GM19455 (cell line): ENCODE results near the gene CRB1.
A peak's percentile ranks its signal among the peaks of the same experiment; 100 is the strongest.
"Not testable (repeated sequence)": the region's sequence is repeated elsewhere in the genome, so short reads cannot be mapped to it uniquely, and the experiment has no call there.

Experiments used
- ATAC-seq: cut with Tn5 transposase; IDR thresholded peaks from one replicate; pipeline ENCODE4 v1.9.1; 2021; ENCODE audit not compliant: unreplicated experiment

CRB1 gene

GRCh38 chr1:197397895-197398294 lies 129.8 kb downstream of the CRB1 start:
- ATAC-seq = no peak

GRCh38 chr1:197399755-197400521 lies 131.9 kb downstream of the CRB1 start:
- ATAC-seq = peak; percentile 83

GRCh38 chr1:197400522-197400902 lies 132.5 kb downstream of the CRB1 start:
- ATAC-seq = no peak

GRCh38 chr1:197402189-197402588 lies 134.1 kb downstream of the CRB1 start:
- no peak for ATAC-seq

GRCh38 chr1:197404774-197405173 lies 136.7 kb downstream of the CRB1 start:
- not testable (repeated sequence) for ATAC-seq

GRCh38 chr1:197405614-197406013 lies 137.6 kb downstream of the CRB1 start:
- ATAC-seq = not testable (repeated sequence)

GRCh38 chr1:197413564-197413963 lies 145.5 kb downstream of the CRB1 start:
- ATAC-seq = no peak

GRCh38 chr1:197415221-197415620 lies 147.2 kb downstream of the CRB1 start:
- ATAC-seq = no peak

- ATAC-seq = no peak
Measured at GRCh38 chr1:197418693-197419092, 150.6 kb downstream of the CRB1 start.

- no peak for ATAC-seq
Measured at GRCh38 chr1:197422993-197423392, 154.9 kb downstream of the CRB1 start.

GRCh38 chr1:197424380-197424779 lies 156.3 kb downstream of the CRB1 start:
- no peak for ATAC-seq

GRCh38 chr1:197429372-197429771 lies 161.3 kb downstream of the CRB1 start:
- no peak for ATAC-seq

GRCh38 chr1:197435224-197435623 lies 167.2 kb downstream of the CRB1 start:
- no peak for ATAC-seq

- ATAC-seq = no peak
Measured at GRCh38 chr1:197437601-197438000, 169.5 kb downstream of the CRB1 start.

GRCh38 chr1:197438010-197438790 lies 170.1 kb downstream of the CRB1 start:
- no peak for ATAC-seq

- no peak for ATAC-seq
Measured at GRCh38 chr1:197439708-197440280, 171.7 kb downstream of the CRB1 start.

- no peak for ATAC-seq
Measured at GRCh38 chr1:197440715-197441114, 172.7 kb downstream of the CRB1 start.

- no peak for ATAC-seq
Measured at GRCh38 chr1:197441999-197442414, 174.0 kb downstream of the CRB1 start.

GRCh38 chr1:197444755-197445154 lies 176.7 kb downstream of the CRB1 start:
- no peak for ATAC-seq

GRCh38 chr1:197448121-197448779 lies 180.2 kb downstream of the CRB1 start:
- ATAC-seq = no peak

GRCh38 chr1:197451381-197451780 lies 183.3 kb downstream of the CRB1 start:
- no peak for ATAC-seq
